HG02970 (cell line): ENCODE data around the gene ANKRD23.
"Not testable (repeated sequence)": the region's sequence is repeated elsewhere in the genome, so short reads cannot be mapped to it uniquely, and the experiment has no call there.

Experiments
- ATAC-seq: cut with Tn5 transposase; IDR thresholded peaks from one replicate; pipeline ENCODE4 v1.9.1; 2021; ENCODE audit warnings: mild to moderate bottlenecking, moderate library complexity, moderate number of reproducible peaks; ENCODE audit not compliant: unreplicated experiment, low FRiP score

Gene ANKRD23

DNA sequence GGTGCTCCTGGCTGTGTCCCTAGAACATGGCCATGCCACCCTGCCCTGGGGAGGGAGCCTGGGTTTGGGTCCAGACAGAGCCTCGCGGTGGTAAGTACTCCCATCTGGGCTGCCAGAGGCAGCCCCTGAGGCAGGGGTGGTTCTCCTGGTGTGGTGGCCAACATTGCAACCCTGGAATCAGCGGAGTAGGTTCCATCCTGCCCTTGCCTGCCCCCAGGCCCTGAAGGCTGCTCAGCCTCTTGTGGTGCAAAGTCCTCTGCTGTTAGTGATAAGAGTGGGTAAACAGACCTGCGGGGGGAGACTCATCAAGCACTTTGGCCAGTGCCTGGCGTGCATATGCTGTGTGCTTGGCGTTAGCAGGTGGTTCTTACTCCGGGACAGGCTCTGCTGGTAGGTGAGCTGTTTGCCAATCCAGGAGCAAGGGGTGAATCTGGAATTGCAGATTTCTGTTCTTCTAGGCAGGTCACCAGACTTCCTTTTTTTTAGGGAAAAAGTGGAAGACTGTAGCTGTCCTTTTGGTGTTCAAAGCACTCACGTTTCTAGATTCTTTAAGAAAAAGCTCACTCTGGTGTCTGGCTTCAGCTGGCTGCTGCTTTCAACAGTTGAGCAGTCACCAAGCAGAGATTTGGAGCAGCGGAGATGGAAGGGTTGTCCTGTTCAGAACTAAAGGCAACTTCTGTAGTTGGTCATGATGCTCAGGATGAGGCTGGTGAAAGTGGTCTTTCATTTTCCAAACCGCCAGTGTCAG lies 24.5 kb downstream of the ANKRD23 start:
- no peak for ATAC-seq

DNA sequence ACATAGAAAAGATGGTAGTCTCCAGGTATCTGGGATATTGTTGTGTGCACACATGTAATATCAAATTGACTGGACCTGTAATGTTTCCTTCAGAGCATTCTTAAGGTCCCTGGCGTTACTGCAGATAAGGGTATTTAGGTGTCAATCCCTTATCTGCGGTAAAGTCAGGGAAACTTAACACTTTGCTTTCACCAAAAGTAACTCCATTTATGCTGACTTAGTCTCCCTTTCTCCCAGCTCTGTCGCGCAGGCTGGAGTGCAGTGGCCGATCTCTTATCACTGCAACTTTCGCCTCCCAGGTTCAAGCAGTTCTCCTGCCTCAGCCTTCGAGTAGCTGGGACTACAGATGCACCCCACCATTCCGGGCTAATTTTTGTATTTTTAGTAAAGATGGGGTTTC lies 25.9 kb downstream of the ANKRD23 start:
- no peak for ATAC-seq

DNA sequence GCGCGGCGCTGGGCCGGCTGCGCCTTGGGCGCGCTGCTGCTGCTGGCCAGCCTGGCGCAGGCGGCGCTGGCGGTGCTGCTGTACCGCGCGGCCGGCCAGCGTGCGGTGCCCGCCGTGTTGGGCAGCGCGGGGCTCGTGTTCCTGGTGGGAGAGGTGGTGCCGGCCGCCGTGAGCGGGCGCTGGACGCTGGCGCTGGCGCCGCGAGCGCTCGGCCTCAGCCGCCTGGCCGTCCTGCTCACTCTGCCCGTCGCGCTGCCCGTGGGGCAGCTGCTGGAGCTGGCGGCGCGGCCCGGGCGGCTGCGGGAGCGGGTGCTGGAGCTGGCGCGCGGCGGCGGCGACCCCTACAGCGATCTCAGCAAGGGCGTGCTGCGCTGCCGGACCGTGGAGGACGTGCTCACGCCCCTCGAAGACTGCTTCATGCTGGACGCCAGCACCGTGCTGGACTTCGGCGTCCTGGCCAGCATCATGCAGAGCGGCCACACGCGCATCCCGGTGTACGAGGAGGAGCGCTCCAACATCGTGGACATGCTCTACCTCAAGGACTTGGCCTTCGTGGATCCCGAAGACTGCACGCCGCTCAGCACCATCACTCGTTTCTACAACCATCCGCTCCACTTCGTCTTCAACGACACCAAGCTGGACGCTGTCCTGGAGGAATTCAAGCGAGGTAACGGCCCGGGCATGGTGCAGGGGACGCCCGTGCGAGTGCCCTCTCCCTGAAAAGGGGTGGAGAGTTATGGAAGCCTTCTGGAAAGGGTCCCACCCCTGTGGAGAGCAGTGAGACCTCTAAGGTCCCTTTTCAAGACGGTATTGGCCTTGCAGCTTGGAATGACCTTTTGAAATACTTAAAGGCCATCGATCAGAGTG lies 26.8 kb downstream of the ANKRD23 start:
- no peak for ATAC-seq

DNA sequence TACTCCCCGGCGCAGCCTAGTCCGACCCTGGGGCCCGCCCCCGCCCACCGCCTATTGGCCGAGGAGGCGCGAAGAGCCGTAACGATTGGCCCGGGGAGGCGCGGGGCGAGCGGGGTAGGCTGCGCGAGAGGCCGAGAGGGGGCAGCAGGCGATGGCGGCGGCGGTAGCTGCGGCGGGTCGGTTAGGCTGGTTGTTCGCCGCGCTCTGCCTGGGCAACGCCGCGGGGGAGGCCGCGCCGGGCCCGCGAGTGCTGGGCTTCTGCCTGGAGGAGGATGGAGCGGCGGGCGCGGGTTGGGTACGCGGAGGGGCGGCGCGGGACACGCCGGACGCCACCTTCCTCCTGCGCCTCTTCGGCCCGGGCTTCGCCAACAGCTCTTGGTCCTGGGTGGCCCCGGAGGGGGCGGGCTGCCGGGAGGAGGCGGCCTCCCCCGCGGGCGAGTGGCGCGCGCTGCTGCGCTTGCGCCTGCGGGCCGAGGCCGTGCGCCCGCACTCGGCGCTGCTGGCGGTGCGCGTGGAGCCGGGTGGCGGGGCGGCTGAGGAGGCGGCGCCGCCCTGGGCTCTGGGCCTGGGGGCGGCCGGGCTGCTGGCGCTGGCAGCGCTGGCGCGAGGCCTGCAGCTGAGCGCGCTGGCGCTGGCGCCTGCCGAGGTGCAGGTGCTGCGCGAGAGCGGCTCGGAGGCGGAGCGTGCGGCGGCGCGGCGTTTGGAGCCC lies 27.5 kb downstream of the ANKRD23 start, which contains the start of gene CNNM3:
TSS of gene CNNM3 (plus strand) at position 142 of the 709 bp plus-strand sequence. CDS start at position 152, 10 bp downstream.
- ATAC-seq = peak; percentile 76

DNA sequence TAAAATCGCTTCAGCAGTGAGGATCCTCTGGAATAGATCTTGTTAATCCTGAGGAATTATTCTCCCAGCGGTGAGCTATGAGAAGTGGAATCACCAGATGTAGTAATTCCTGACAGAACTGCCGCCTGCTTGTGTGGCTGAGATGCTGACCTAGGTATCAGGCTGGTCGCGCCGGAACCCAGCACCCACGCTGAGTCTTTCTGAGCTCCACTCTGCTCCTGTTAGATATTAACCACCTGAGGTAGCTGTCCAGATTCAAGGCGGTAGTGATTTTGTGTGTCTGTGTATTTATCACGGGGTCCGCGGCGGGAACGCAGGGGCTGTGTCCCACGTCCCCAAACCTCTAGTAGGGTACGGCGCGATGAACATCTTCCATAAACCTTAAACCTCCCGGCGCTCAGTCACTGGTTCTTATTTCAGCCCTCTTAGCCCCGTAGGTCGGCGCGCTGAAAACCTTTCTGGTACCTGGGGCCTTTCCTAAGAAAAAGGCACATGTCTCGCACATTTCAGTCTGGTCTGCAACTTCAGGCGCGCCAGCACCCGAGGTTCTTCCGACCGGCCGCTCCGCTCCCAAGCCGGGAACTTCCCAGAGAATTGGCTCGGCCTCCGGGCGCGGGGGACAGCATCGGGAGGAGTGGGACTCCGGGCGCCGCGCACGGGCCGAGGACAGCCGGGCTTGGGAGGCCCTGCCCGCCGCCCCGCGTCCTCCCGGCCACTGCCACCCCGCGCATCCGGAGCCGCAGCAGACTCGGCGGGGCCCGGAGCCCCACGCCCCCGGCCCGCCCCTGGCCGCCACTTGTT lies 28.3 kb downstream of the ANKRD23 start:
- no peak for ATAC-seq

DNA sequence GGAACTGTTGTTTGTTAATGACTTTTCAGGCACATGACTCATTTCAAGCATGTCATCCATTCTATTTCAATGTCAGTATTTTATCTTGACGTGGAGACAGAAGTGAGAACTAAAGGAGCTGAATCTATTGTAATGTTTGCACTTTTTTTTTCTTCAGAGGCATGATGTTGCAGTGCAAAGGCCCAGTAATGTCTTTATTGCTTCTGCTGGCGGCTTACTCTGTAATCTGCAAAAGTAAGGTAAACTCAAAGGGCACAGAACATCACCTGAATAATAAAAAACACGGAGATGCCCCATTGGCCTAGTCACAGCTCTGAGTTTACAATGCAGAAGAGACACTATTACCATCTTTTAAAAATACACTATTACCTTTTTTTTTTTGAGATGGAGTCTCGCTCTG lies 30.2 kb downstream of the ANKRD23 start:
- no peak for ATAC-seq

DNA sequence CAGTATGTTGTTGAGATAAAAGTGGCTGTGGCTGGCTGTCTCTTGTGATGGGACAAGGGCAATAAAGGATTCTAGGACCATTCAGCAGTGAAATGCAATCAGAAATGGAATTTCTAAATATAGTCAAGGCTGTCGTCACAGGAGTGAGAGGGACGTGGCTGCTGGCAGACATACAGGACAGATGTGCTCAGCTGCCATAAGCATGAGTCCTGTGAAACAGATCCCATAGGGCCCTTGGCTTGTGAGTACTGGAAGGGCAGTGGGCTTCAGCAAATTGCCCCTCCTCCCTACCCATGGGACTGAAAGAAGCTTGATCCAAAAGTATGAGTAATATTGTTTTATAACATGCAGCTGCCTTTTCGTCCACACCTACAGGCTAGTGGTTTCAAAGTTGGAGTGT lies 31.9 kb downstream of the ANKRD23 start:
- ATAC-seq = no peak

DNA sequence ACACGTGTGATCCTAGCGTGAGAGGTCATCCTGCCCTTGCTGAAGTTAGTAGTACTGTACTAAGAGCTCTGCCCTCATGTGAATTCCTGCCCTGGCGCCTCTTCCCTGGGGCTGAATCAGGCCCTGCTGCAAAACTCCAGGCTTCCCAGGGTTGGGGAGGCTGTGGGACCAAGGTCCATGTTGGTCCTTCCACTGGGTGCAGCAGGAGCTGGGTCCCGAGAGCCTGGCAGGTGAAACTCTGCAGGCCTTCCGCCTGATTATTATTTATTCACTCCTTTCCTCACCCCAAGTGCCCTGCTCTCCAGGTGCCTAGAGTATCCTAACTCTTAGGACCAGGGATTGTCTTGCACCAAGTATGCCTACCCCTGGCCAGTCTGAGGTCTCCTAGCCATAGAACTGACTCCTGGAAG lies 33.0 kb downstream of the ANKRD23 start:
- no peak for ATAC-seq

DNA sequence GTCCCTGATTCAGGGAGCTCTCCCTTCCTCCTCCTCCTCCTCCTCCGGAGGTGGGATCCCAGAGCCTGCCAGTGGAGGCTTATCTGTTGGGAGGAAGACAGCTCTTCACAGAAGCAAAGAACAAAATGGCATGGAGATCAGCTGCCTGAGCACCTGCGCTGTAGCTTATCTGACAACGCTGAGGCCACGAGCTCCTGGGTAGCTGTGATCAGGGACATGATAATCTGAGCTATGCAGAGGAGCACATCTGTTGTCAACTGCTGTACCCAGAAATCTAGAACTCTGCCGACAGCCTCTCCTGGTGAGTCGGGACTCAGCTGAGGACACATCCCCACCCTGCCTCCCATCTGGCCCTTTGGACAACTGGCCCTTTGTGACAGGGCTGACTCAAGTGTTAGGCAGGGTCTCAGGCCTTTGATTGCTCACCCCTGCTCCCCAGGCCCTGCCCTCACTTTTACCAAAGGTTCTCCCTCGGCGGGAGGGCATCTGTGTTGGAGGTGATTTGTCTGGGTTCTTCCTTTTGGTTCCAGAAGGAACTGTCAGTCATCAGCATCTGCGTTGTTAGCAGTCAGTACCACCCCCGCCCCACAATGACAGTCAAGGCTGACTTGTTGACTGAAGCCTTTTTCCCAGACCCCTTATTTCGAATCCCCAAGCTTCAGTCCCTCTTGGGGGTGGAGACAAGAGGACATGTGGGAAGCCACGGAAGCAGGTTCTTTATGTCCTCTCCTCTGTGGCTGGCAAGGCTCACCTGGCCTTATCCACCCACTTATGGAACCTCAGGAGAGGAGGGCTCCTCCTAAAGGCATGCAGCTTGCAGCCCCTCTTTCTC lies 33.7 kb downstream of the ANKRD23 start:
- no peak for ATAC-seq

DNA sequence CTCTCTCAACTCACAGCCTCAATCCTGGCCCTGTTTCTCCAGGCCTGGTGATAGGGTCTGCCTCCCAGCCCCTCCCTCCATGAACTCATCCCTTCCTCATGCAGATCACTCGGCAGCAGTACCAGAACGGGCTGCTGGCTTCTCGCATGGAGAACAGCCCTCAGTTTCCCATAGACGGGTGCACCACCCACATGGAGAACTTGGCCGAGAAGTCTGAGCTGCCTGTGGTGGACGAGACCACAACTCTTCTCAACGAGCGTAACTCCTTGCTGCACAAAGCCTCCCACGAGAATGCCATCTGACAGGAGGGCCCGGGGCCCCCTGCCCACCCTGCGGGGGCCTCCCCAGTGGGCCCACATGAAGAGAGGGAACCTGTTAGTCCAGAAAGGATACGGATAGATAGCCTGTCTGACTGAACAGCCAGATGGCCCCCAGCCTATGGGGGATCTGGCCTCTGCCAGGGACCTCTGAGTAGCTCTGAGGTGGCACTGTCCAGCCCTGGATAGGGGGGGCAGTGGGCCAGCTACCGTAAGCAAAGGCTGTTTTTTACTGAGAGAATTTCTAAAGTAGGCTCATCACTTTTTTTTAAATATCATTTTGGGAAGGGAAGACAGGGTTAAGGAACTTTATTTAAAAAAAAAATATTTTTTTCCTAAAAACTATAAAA lies 34.5 kb downstream of the ANKRD23 start:
- ATAC-seq = no peak

DNA sequence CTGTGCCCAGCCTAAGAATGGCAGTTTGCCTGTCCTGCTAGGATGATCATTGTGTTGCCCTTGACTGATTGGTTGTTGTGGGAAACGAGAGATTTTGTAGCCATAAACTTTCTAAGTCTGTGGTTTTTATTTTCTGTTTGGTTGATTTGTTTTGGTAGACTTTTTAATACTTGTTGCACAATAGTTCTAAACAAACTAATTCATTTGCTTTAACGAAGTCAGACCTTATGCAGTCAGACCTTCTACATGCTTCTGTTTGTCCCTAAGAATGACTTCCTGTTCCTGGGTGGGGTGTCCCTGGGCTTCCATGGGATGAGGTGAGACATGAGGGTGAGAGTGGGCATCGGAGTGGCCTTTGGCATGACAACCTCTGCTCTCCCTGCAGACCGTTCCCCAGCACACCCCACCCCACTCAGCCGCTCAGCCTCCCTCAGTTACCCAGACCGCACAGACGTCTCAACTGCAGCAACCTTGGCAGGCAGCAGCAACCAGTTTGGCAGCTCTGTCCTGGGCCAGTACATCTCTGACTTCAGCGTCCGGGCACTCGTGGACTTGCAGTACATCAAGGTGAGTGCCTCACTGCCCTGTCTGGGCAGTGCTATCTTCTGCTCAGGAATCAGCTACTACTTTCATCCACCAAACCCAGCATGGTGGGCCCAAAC lies 35.5 kb downstream of the ANKRD23 start:
- ATAC-seq = no peak

DNA sequence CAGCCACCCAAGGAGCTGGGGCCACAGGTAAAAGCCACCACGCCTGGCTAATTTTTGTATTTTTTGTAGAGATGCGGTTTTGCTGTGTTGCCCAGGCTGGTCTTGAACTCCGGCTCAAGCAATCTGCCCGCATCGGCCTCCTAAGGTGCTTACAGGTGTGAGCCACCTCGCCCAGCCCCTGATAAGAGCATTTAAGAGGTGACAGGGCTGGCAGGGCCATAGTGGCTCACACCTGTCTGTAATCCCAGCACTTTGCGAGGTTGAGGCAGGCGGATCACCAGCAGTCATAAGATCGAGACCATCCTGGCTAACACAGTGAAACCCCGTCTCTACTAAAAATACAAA lies 36.7 kb downstream of the ANKRD23 start:
- no peak for ATAC-seq

DNA sequence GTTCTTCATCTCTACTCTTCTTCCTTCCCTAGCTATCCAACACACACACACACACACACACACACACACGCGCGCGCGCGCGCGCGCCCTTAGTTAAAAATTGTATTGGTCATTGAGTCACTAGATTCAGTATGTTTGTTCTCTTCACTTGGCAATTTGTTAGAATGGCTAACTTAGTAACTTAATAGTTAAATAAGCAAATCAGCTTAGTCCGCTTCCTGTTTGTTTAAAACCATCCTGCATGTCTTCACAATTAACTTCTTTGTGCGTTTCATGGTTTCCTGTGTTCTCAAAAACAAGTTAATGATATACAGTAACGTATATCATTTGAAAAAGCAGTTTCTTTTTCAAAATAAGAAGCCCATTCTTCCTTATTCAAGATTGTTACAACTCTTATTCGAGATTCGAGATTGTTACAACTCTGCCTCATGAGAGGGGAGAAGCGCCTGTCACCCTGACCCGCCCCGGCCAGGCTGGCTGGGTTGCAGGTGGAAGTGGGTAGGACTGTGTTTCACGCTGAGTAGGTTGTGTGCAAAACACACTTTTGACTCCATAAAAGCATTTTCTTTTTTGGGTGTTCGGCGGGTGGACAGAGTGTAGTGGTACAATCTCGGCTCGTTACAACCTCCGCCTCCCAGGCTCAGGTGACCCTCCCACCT lies 37.2 kb downstream of the ANKRD23 start:
- ATAC-seq = peak; percentile 65

DNA sequence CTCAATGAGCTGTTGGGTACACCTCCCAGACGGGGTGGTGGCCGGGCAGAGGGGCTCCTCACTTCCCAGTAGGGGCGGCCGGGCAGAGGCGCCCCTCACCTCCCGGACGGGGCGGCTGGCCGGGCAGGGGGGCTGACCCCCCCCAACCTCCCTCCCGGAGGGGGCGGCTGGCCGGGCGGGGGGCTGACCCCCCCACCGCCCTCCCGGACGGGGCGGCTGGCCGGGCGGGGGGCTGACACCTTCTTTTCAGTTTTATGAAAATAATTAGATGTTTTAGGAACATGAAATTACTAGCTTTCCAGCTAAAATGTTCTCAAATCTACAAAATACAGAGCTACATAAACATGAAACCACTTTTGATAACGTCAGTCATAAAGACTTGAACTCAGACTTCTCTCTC lies 37.9 kb downstream of the ANKRD23 start:
- not testable (repeated sequence) for ATAC-seq

DNA sequence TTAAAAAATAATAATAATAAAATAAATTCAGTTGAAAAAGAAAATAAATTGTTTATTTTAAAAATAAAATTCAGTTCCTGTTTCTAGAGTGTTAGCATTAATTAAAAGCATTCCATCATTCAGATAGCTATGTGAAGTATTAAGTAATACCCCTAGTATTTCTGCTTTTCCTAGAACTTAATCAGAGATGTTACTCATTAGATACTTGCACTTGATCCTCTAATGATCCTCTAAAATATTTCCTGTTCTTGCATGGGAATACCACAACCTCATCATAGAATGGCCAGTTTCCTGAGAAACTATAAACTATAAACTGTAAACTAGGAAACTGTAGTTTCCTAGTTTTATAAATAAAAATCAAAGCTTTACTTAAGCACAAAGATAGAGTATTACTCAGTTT lies 38.8 kb downstream of the ANKRD23 start:
- no peak for ATAC-seq

DNA sequence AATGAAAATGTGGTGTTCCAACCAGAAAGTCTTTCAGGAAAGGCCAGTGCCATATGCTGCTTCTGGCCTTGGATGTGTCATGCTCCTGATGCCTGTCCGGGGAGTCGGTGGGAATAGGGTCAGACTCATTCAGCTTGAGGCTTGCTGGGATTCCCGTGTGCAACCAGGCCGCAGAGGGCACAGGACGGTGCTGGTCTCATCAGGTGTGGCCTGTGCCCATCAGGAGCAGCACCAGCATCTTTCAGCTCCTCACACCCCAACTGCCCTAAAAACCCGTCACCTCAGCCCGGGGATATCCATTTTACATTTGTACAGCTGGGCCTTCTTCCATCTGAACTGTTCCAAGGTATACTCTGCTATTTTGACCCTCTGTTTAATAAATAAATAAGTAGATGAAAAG lies 41.1 kb downstream of the ANKRD23 start:
- no peak for ATAC-seq

DNA sequence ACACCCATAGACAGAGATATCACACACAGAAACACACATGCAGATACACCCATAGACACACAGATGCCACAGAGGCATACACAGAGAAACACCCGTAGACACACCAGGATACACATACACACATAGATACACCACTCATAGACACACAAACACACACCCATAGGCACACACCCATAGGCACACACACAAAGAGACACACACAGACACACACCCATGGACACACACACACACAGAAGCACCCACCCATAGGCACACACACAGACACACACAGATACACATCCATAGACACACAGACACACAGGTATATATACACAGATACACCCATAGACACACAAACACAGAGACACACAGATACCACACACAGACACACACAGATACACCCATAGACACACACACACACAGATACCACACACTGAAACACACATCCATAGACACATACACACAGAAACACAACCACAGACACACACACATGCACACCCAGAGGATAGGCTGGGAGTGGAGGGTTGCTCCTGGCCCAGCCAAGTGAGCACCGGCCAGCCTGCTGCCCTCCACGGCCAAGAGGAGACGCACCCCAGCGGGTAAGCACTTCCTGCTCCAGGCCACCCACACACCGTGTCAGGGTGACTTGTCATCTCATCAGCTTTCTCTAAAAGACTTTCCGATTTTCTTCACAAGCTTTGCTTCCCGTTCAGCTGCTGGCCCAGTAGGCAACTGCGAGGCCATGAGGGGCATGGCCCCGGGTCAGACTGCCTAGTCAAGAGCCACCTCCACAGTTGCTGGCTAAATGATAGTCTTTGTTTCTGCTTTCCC lies 41.8 kb downstream of the ANKRD23 start:
- no peak for ATAC-seq
